Measurements from ENCODE around the gene RNPEPL1. TPM values are rescaled to one million over a fixed set of nuclear protein-coding genes. Genes with fewer than 3 reads are reported as not detected.

RNPEPL1 gene
- total and polyA plus RNA-seq, 2 experiments from 2014 or later: 6.0 to 21.0 TPM

DNA sequence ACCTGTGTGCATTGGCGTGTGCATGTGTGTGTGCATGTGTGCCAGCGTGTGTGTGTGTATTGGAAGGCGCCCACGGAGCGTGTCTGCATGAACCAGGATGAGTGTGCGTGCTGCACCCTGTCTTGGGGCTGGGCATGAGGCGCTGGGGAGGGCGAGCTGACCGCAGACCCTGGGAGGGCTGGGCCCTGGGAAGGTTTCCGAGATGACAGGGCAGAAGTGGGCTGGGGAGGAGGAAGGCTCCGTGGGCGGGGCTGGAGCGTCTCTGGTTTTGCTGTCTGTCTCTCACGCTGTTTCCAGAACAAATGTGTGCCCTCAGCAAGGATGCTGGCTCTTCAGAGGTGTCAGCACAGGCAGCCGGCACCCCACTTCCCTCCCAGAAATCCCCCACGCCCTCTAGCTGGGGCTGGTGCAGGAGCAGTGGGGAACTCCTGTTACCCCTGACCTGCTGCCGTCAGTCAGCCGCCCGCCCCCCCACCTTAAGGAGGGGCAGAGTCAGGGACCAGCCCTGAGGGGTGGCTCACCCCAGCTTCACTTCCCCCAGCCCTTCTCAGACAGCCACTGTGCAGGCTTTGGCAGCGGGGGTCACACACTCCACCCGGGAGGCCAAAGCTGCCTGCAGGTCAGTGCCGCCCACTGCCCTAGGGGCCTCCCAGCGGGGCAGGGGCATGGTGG is 56.8 kb downstream of the RNPEPL1 start, which contains the start of gene GPR35:
GPR35 (plus strand) TSS at position 531 of the 672 bp plus-strand sequence. CDS start 4,473 bp downstream, outside the sequence.
- Histone ChIP-seq H3K27me3 (ENCODE audit: insufficient read depth) (no peaks in the 10 kb centered on the region), H3K4me2 (no peak within 1 kb of the TSS), H3F3A (replicated peaks; ENCODE audit: low read depth) (no peaks in the 10 kb centered on the region), H3K4me1 (ENCODE audit: insufficient read depth) (no peaks in the 10 kb centered on the region), H3K9me2 (ENCODE audit: insufficient read depth) (no peaks in the 10 kb centered on the region), H3K79me2 (replicated peaks; ENCODE audit: insufficient read depth) (no peaks in the 10 kb centered on the region), H2AFZ (no peak within 1 kb of the TSS), H3K4me3 (no peak within 1 kb of the TSS), H4K20me1 (replicated peaks; ENCODE audit: insufficient read depth) (no peaks in the 10 kb centered on the region), H3K27ac (ENCODE audit: low read depth) (no peak within 1 kb of the TSS), H3K36me3 (ENCODE audit: insufficient read depth) (no peaks in the 10 kb centered on the region)
- Mint-ChIP-seq H3K27ac (no peak within 1 kb of the TSS), H3K36me3 (ENCODE audit: low read depth) (no peaks in the 10 kb centered on the region), H3K27me3 (ENCODE audit: insufficient read depth, low read depth, poor library complexity) (peaks cover 9% of the 10 kb centered on the region), H3K9me3 (no peaks in the 10 kb centered on the region), H3K4me3 (no peak within 1 kb of the TSS), H3K4me1 (peaks cover 10% of the 10 kb centered on the region; the same call in 2 of the 3 replicates)
- ATAC-seq: peak; percentile 17; the same call in 2 of the 3 replicates
- TF ChIP-seq ETS1 (IDR thresholded peaks at IDR 0.05): no peak
- no peak for TF ChIP-seq EZH2phosphoT487 (IDR thresholded peaks at IDR 0.05; ENCODE audit: unreplicated experiment)
- no peak for TF ChIP-seq POLR2AphosphoS5 (IDR thresholded peaks at IDR 0.05; ENCODE audit: low read depth)
- no peak for TF ChIP-seq NANOG (IDR thresholded peaks at IDR 0.05; ENCODE audit: borderline replicate concordance)
- no peak for TF ChIP-seq STAT1 (IDR thresholded peaks at IDR 0.05; ENCODE audit: unreplicated experiment)
- TF ChIP-seq, protein P1, sequence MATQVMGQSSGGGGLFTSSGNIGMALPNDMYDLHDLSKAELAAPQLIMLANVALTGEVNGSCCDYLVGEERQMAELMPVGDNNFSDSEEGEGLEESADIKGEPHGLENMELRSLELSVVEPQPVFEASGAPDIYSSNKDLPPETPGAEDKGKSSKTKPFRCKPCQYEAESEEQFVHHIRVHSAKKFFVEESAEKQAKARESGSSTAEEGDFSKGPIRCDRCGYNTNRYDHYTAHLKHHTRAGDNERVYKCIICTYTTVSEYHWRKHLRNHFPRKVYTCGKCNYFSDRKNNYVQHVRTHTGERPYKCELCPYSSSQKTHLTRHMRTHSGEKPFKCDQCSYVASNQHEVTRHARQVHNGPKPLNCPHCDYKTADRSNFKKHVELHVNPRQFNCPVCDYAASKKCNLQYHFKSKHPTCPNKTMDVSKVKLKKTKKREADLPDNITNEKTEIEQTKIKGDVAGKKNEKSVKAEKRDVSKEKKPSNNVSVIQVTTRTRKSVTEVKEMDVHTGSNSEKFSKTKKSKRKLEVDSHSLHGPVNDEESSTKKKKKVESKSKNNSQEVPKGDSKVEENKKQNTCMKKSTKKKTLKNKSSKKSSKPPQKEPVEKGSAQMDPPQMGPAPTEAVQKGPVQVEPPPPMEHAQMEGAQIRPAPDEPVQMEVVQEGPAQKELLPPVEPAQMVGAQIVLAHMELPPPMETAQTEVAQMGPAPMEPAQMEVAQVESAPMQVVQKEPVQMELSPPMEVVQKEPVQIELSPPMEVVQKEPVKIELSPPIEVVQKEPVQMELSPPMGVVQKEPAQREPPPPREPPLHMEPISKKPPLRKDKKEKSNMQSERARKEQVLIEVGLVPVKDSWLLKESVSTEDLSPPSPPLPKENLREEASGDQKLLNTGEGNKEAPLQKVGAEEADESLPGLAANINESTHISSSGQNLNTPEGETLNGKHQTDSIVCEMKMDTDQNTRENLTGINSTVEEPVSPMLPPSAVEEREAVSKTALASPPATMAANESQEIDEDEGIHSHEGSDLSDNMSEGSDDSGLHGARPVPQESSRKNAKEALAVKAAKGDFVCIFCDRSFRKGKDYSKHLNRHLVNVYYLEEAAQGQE (IDR thresholded peaks at IDR 0.05; ENCODE audit: unreplicated experiment): no peak
- TF ChIP-seq, protein P2, sequence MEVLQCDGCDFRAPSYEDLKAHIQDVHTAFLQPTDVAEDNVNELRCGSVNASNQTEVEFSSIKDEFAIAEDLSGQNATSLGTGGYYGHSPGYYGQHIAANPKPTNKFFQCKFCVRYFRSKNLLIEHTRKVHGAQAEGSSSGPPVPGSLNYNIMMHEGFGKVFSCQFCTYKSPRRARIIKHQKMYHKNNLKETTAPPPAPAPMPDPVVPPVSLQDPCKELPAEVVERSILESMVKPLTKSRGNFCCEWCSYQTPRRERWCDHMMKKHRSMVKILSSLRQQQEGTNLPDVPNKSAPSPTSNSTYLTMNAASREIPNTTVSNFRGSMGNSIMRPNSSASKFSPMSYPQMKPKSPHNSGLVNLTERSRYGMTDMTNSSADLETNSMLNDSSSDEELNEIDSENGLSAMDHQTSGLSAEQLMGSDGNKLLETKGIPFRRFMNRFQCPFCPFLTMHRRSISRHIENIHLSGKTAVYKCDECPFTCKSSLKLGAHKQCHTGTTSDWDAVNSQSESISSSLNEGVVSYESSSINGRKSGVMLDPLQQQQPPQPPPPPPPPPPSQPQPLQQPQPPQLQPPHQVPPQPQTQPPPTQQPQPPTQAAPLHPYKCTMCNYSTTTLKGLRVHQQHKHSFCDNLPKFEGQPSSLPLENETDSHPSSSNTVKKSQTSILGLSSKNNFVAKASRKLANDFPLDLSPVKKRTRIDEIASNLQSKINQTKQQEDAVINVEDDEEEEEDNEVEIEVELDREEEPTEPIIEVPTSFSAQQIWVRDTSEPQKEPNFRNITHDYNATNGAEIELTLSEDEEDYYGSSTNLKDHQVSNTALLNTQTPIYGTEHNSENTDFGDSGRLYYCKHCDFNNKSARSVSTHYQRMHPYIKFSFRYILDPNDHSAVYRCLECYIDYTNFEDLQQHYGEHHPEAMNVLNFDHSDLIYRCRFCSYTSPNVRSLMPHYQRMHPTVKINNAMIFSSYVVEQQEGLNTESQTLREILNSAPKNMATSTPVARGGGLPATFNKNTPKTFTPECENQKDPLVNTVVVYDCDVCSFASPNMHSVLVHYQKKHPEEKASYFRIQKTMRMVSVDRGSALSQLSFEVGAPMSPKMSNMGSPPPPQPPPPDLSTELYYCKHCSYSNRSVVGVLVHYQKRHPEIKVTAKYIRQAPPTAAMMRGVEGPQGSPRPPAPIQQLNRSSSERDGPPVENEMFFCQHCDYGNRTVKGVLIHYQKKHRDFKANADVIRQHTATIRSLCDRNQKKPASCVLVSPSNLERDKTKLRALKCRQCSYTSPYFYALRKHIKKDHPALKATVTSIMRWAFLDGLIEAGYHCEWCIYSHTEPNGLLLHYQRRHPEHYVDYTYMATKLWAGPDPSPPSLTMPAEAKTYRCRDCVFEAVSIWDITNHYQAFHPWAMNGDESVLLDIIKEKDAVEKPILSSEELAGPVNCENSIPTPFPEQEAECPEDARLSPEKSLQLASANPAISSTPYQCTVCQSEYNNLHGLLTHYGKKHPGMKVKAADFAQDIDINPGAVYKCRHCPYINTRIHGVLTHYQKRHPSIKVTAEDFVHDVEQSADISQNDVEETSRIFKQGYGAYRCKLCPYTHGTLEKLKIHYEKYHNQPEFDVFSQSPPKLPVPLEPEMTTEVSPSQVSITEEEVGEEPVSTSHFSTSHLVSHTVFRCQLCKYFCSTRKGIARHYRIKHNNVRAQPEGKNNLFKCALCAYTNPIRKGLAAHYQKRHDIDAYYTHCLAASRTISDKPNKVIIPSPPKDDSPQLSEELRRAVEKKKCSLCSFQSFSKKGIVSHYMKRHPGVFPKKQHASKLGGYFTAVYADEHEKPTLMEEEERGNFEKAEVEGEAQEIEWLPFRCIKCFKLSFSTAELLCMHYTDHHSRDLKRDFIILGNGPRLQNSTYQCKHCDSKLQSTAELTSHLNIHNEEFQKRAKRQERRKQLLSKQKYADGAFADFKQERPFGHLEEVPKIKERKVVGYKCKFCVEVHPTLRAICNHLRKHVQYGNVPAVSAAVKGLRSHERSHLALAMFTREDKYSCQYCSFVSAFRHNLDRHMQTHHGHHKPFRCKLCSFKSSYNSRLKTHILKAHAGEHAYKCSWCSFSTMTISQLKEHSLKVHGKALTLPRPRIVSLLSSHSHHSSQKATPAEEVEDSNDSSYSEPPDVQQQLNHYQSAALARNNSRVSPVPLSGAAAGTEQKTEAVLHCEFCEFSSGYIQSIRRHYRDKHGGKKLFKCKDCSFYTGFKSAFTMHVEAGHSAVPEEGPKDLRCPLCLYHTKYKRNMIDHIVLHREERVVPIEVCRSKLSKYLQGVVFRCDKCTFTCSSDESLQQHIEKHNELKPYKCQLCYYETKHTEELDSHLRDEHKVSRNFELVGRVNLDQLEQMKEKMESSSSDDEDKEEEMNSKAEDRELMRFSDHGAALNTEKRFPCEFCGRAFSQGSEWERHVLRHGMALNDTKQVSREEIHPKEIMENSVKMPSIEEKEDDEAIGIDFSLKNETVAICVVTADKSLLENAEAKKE (CRISPR knock-in tag; IDR thresholded peaks at IDR 0.05): no peak
- TF ChIP-seq CREB1 (CRISPR knock-in tag; IDR thresholded peaks at IDR 0.05; ENCODE audit: low read depth): no peak
- no peak for TF ChIP-seq ZNF114 (CRISPR knock-in tag; IDR thresholded peaks at IDR 0.05)
- no peak for TF ChIP-seq CTCF (conservative IDR thresholded peaks at IDR 0.05; ENCODE audit: low read depth in 2 of 2)
- TF ChIP-seq ZNF331 (CRISPR knock-in tag; IDR thresholded peaks at IDR 0.05; ENCODE audit: low read depth): no peak
- no peak for TF ChIP-seq EZH2 (IDR thresholded peaks at IDR 0.05; ENCODE audit: low read depth, unreplicated experiment)
- TF ChIP-seq JUNB (IDR thresholded peaks at IDR 0.05; ENCODE audit: unreplicated experiment): no peak
- no peak for DNase-seq (ENCODE audit: low spot score)
